Parathyroid adenoma (tissue), 2 donors: ENCODE measurements around the gene RRP1.

ENCODE experiments used
- H2AFZ ChIP-seq: fragments of 300-600 bp; sonication (generic); one replicate; pipeline ENCODE4 v1.7.0; 2017; ENCODE audit warnings: antibody characterized with exemption, mild to moderate bottlenecking
- H3K27ac ChIP-seq: fragments of 300-600 bp; sonication (generic); one replicate; pipeline ENCODE4 v1.7.0; 2017
- H3K27me3 ChIP-seq: fragments of 300-600 bp; sonication (generic); one replicate; pipeline ENCODE4 v1.7.0; 2017; ENCODE audit warnings: low read length; ENCODE audit not compliant: control insufficient read depth, insufficient read depth
- H3K36me3 ChIP-seq: fragments of 300-600 bp; sonication (generic); one replicate; pipeline ENCODE4 v1.7.0; 2017; ENCODE audit warnings: low read length; ENCODE audit not compliant: control insufficient read depth, insufficient read depth
- H3K4me1 ChIP-seq: fragments of 300-600 bp; sonication (generic); one replicate; pipeline ENCODE4 v1.7.0; 2017; ENCODE audit warnings: control low read depth
- H3K4me2 ChIP-seq: fragments of 300-600 bp; sonication (generic); one replicate; pipeline ENCODE4 v1.7.0; 2017; ENCODE audit warnings: low read length
- H3K4me3 ChIP-seq: fragments of 300-600 bp; sonication (generic); one replicate; pipeline ENCODE4 v1.7.0; 2017; ENCODE audit warnings: low read depth, low read length
- H3K79me2 ChIP-seq: fragments of 300-600 bp; sonication (generic); one replicate; pipeline ENCODE4 v1.7.0; 2017; ENCODE audit warnings: control low read depth
- H3K9ac ChIP-seq: fragments of 300-600 bp; sonication (generic); one replicate; pipeline ENCODE4 v1.7.0; 2017; ENCODE audit warnings: mild to moderate bottlenecking
- H3K9me3 ChIP-seq: fragments of 300-600 bp; sonication (generic); one replicate; pipeline ENCODE4 v1.7.0; 2017; ENCODE audit warnings: low read length; ENCODE audit not compliant: control insufficient read depth
- TF ChIP-seq, protein P1 (sequence below): fragments of 300-600 bp; sonication (generic); IDR thresholded peaks from one replicate; pipeline ENCODE4 v1.7.0; 2017; ENCODE audit warnings: antibody characterized with exemption, mild to moderate bottlenecking
- donor health status: primary hyperparathyroidism.

The RRP1 gene, protein sequence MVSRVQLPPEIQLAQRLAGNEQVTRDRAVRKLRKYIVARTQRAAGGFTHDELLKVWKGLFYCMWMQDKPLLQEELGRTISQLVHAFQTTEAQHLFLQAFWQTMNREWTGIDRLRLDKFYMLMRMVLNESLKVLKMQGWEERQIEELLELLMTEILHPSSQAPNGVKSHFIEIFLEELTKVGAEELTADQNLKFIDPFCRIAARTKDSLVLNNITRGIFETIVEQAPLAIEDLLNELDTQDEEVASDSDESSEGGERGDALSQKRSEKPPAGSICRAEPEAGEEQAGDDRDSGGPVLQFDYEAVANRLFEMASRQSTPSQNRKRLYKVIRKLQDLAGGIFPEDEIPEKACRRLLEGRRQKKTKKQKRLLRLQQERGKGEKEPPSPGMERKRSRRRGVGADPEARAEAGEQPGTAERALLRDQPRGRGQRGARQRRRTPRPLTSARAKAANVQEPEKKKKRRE

DNA sequence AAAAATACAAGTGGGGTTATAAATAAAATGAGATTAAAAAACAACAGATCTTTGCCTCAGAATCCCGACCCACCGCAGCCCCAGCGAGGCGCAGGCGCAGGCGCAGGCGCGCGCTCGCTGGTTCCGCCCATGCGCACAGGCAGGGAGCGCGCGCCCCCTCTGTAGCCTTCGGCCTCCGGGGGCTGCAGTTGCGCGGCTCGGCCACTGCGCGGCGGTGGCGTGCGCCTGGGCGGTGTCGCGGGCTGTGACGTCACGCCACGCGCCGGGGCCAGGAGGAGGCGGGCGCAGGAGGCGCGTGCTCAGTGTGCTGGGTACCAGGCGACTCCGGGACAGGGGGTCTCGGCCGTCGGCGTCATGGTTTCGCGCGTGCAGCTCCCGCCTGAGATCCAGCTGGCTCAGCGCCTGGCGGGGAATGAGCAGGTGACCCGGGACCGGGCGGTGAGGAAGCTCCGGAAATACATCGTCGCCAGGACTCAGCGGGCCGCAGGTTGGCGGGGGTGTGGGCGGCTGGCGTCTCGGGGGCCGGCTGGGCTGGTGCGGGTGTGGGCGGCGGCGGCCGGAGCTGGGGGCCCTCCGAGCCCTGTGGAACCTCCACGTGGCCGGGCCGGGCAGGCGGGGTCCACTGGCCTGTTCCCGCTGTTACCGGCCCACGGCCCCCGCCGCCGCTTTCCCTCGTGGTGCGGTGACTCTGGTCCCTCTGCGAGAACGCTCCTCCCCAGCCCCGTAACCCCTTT lies at the start of gene RRP1:
Gene RRP1 (plus strand): TSS at position 302 of the 734 bp plus-strand sequence. CDS start 53 bp downstream, at position 355.
- Histone ChIP-seq H3K27me3 (no peaks in the 10 kb centered on the region), H3K4me3 (peak within 1 kb of the TSS; percentile 90), H3K9ac (peak within 1 kb of the TSS; percentile 61), H2AFZ (peak within 1 kb of the TSS; percentile 97), H3K79me2 (no peaks in the 10 kb centered on the region), H3K4me1 (no peaks in the 10 kb centered on the region), H3K9me3 (no peaks in the 10 kb centered on the region), H3K36me3 (no peaks in the 10 kb centered on the region), H3K4me2 (peak within 1 kb of the TSS; percentile 97), H3K27ac (peak within 1 kb of the TSS; percentile 53)
- TF ChIP-seq, protein P1, sequence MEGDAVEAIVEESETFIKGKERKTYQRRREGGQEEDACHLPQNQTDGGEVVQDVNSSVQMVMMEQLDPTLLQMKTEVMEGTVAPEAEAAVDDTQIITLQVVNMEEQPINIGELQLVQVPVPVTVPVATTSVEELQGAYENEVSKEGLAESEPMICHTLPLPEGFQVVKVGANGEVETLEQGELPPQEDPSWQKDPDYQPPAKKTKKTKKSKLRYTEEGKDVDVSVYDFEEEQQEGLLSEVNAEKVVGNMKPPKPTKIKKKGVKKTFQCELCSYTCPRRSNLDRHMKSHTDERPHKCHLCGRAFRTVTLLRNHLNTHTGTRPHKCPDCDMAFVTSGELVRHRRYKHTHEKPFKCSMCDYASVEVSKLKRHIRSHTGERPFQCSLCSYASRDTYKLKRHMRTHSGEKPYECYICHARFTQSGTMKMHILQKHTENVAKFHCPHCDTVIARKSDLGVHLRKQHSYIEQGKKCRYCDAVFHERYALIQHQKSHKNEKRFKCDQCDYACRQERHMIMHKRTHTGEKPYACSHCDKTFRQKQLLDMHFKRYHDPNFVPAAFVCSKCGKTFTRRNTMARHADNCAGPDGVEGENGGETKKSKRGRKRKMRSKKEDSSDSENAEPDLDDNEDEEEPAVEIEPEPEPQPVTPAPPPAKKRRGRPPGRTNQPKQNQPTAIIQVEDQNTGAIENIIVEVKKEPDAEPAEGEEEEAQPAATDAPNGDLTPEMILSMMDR = peak; percentile 99

DNA sequence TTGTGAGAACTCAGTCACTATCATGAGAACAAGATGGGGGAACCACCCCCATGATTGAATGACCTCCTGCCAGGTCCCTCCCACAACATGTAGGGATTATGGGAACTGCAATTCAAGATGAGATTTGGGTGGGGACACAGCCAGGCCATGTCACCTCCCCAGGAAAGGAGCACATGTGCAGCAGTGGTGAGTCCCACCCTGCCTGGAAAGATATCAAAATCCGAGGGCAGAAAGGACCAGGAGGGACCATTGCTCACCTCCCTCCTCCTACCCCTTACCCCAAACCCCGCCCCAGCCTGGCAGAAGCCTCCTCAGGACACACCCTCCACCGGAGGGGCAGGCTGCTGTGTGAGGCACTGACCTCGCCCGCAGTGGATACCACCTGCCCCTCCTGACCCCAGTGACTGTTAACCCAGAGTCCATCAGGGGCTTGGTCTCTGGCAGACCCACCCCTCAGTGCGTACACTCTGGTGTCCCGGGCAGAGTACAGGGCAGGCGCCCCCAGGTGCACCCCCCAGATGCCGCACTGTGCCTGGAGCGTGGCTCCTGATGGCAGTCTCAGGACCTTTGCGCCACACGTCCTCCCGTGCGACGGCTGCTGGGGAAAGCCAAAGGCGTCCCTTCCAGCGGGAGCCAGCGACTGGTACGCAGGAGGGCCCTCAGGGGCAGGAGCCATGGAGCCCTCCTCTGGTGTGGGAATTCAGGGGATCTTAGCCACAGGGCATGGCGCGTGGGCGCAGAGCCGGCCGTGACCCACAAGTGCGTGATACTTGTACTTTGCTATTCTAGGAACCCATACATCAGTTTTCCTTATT lies 49.5 kb upstream of the RRP1 start:
- Histone ChIP-seq H3K4me3 (no peak overlapping the region), H3K36me3 (no peaks in the 10 kb centered on the region), H3K9me3 (no peaks in the 10 kb centered on the region)

DNA sequence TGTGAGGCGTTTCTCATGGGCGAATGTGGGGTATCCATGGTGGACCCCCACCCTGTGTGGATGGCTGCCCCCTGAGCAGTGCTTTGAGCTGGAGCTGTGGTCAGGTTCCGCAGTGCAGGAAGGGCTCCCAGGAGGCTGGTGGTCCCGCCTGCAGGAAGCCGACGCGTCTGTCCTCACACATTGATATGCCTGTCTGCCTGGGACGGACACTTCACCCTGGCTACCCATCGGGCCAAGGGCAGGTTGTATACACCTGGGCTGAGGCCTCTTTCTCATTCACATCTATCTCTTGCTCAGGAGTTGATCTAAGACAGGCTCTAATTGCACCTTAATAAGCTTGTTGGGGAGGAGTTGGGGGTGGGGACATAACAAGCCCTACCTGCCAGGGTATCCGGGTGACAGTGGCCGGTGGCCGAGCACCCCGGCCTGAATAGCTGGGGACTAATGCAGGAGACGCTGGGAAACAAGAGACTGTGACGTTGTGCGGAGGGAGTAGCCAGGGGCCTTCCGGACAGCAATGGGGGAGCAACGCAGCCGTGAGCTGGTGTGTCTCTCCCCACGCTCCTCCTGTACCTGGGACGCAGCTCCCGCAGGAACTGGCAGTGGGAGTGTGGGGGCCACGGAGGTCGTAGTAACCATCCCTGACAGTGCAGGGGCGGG lies 48.8 kb upstream of the RRP1 start:
- no peaks in the 10 kb centered on the region for H3K79me2 ChIP-seq
- H3K4me1 ChIP-seq = no peaks in the 10 kb centered on the region
- no peak overlapping the region for H3K9ac ChIP-seq
- no peaks in the 10 kb centered on the region for H3K27me3 ChIP-seq
- no peak overlapping the region for H3K4me2 ChIP-seq
- no peaks in the 10 kb centered on the region for H3K36me3 ChIP-seq
- TF ChIP-seq, protein P1 = no peak
- H2AFZ ChIP-seq = peak overlapping the region; percentile 38
- no peak overlapping the region for H3K4me3 ChIP-seq
- no peaks in the 10 kb centered on the region for H3K9me3 ChIP-seq
- no peak overlapping the region for H3K27ac ChIP-seq

More for the DNA sequence above, 49.5 kb upstream of the RRP1 start:
- no peak overlapping the region for H3K27ac ChIP-seq
- TF ChIP-seq, protein P1 = no peak
- no peak overlapping the region for H3K4me2 ChIP-seq
- H3K79me2 ChIP-seq = no peaks in the 10 kb centered on the region
- H3K27me3 ChIP-seq = no peaks in the 10 kb centered on the region
- H2AFZ ChIP-seq = no peak overlapping the region
- H3K9ac ChIP-seq = no peak overlapping the region
- no peaks in the 10 kb centered on the region for H3K4me1 ChIP-seq

DNA sequence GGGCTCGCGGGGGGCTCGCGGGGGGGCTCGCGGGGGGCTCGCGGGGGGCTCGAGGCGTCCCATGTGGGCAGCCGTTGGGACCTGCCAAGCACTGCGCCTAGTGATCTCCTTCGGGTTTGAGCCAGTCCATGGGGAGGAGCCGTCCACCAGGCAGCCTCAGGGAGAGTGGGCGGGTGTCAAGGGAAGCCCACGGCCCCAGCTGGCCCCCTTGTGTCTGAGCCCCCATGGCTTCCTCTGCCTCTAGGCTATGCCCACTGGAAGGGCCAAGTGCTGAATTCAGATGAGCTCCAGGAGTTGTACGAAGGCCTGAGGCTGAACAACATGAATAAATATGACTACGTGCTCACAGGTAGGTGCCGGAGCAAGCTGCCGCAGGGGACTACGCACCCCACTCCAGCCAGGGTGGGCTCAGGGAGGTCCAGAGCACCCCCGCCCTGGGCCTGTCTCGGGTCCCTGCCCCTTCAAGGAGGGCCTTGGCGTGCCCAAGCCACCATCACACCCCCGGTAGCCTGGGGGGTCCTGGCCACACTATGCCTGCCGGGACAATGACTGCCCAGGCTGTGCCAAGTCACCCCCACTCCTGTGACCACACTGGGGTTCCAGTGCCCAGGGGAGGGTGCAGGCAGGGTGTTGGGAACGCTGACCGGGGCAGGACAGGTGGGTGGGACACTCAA lies 47.8 kb upstream of the RRP1 start:
- H3K27me3 ChIP-seq = no peaks in the 10 kb centered on the region
- H3K27ac ChIP-seq = no peak overlapping the region
- no peak overlapping the region for H3K9ac ChIP-seq
- TF ChIP-seq, protein P1 = no peak
- no peak overlapping the region for H3K4me3 ChIP-seq
- no peaks in the 10 kb centered on the region for H3K79me2 ChIP-seq
- no peak overlapping the region for H2AFZ ChIP-seq
- no peaks in the 10 kb centered on the region for H3K9me3 ChIP-seq
- H3K4me1 ChIP-seq = no peaks in the 10 kb centered on the region
- H3K4me2 ChIP-seq = no peak overlapping the region
- no peaks in the 10 kb centered on the region for H3K36me3 ChIP-seq
